GM20000 (cell line): ENCODE measurements around the gene FAM162A.

ENCODE experiments used
- DNase-seq: peaks from one replicate; pipeline ENCODE4 v3.0.0; 2012; ENCODE audit warnings: low spot score
- TF ChIP-seq, protein P1 (sequence below): IDR thresholded peaks from 2 replicates; pipeline ENCODE4 v1.5.1; 2012; ENCODE audit warnings: mild to moderate bottlenecking, control low read depth; ENCODE audit errors: extremely low read depth, missing control alignments

Gene FAM162A

DNA sequence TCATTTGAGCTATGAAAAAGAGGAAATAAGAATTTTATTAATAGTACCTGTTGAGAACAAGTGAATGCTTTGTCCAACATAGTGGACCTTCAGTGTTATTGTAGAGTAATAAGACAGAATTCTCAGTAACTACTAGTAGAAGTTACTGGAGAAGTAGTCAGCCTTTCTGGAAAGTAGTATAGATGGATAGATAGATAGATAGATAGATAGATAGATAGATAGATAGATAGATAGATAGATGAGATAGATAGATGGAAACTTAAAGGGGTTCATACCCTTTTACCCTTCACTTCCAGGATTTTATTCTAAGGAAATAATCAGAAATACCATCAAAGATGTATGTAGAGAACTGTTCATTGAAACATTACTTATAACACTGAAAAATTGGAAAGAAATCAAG lies 5.2 kb downstream of the FAM162A start:
- TF ChIP-seq, protein P1, sequence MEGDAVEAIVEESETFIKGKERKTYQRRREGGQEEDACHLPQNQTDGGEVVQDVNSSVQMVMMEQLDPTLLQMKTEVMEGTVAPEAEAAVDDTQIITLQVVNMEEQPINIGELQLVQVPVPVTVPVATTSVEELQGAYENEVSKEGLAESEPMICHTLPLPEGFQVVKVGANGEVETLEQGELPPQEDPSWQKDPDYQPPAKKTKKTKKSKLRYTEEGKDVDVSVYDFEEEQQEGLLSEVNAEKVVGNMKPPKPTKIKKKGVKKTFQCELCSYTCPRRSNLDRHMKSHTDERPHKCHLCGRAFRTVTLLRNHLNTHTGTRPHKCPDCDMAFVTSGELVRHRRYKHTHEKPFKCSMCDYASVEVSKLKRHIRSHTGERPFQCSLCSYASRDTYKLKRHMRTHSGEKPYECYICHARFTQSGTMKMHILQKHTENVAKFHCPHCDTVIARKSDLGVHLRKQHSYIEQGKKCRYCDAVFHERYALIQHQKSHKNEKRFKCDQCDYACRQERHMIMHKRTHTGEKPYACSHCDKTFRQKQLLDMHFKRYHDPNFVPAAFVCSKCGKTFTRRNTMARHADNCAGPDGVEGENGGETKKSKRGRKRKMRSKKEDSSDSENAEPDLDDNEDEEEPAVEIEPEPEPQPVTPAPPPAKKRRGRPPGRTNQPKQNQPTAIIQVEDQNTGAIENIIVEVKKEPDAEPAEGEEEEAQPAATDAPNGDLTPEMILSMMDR, result no peak
- no peak for DNase-seq

DNA sequence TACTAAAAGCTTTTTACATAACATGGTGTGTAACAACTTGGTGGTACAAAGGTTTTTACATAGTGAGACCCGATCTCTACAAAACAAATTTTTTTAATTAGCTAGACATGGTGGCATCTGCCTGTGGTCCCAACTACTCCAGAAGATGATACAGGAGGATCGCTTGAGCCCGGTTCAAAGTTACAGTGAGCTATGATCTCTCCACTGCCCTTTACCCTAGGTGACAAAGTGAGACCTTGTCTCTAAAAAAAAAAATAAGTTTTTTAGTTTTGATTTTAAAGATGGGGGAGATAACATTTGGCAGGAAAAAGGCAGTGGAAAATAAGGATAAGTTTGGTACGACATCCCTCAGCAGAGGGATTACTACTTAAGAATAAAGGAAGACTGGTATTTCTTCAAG lies 5.9 kb downstream of the FAM162A start:
- no peak for DNase-seq
- TF ChIP-seq, protein P1, result no peak

DNA sequence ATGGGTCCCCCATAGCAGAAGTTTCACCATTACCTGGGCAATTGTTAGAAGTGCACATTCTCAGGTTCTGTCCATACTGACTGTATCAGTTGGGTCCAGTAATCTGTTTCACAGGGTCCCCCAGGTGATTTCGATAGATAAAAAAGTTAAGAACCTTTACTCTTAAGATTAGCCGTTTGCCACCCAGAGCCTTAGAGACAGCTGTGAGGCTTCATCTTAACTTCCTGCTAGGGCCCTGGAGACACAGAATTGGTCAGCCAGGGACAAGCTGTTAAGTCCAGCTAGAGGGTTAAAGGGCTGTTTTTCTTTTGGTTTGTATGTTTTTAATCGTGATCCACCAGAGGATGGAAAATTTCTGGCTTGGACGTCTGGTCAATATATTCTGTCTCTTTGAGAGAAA lies 6.7 kb downstream of the FAM162A start:
- TF ChIP-seq, protein P1, result no peak
- DNase-seq, result no peak

DNA sequence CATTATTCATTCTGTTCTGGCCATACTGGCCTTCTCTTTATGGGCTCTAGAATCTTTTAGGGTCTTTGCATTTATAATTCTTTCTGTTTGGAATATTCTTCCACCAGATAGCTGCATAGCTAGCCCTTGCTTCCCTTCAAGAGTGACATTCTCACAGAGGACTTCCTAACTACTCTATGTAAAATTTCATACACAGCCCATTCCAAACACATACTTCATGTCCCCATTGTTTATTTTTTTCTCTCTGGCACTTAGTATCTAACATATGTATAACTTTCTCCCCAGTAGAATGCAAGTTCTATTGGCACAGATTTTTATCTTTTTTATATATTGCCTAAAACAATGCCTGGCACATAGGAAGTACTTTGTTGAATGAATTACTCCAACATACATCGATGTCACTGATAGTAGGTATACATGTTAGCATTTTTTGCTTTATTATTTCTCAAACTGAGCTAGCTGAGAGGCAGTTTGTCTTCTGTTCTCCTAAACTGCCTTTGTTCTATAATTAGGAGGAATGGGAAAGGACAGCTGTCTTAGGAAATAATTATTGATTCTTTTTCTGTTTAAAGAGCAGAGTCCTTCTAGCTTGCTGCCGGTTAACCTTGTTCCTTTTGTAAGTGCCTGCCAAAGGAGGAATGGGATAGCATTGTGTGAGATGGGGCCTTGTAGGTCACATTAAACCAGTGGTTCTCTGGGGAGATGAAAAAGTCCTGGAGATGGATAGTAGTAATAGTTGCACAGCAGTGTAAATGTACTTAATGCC lies 7.9 kb downstream of the FAM162A start:
- TF ChIP-seq, protein P1, result no peak
- no peak for DNase-seq

DNA sequence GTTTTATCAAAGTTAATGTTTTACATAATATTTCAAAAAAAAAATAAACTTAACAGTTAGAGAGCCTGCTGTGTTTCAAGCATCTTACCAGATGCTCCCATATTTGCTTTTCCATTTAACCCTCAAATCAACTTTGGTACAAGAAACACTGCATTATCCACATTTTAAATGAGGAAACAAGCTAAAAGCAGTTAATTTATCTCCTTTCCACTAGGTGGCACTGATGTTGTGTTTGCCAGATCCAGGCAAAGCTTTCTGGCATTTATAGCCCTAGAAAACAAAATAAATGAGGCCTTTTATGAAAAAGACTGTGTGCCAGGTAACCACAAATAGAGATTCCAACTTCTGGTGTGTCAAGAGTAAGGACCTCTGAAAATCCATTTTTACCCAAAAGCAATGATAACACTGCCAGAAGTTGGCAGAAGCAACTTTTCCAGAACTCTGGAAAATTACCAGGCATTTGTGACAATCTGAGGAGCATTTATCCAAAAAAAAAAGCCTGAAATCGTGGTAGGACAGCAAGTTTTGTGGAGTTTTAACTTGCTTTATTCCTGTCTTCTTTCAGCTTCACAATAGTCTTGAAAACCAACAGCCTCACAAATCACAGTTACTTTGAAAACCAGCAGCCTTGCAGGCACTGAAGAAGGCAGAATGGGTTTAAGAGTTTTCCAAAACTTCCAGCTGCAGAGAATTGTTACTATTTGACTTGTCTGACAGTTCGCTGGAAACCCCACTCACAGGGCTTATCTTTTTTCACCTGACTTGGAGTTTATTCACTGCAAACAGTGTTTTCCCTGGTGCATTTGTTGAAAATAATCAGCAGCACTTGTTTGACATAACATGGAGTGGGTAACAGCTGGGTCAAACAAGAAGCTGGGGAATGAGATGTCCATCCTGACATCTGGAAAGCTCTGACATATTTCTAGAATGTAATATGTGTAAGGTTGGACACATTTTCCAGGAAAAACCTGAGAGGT lies 9.2 kb downstream of the FAM162A start:
- TF ChIP-seq, protein P1, result peak; percentile 64
- DNase-seq, result peak; percentile 34

DNA sequence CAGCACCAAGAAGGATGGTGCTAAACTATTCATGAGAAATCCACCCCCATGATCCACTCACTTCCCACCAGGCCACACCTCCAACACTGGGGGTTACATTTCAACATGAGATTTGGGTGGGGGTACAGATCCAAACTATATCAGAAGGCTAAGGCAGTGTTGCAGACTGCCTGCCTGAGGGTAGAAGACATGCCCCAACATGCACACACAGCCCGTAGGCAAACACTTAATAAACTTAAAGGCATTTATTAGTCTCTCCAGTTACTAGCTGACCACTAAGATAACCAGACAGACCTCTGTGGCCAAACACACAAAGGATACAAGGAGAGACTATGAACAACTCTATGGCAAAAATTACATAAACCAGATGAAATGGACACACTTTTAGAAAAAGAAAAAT lies 10.2 kb downstream of the FAM162A start:
- no peak for DNase-seq
- TF ChIP-seq, protein P1, result no peak

DNA sequence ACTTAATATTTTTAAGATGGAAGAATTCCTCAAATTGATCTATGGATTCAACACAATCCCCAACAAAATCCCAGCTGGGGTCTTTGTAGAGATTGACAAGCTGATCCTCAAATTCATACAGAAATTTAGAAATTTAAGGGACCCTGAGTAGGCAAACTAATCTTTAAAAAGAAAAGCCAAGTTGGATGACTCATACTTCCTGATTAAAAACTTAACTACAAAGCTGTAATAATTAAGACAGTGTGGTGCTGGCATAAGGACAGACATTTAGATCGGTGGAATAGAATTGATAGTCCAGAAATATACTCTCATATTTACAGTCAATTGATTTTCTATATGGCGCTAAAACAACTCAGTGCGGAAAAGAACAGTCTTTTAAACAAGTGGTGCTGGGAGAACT lies 11.6 kb downstream of the FAM162A start:
- TF ChIP-seq, protein P1, result no peak
- no peak for DNase-seq
